RCC 7860 (cell line): ENCODE results near the gene LOXL1.
"Not testable (repeated sequence)": the region's sequence is repeated elsewhere in the genome, so short reads cannot be mapped to it uniquely, and the experiment has no call there.

Experiments
- DNase-seq: peaks from one replicate; pipeline ENCODE4 v3.0.0-alpha.2; 2015; ENCODE audit warnings: low spot score
- FAIRE-seq: peaks from 2 replicates; lab custom pipeline; 2012; peaks lifted over from hg19 to GRCh38; lab: Jason Lieb, UNC

Gene LOXL1

GRCh38 chr15:73951601-73952000 is 25.3 kb downstream of the LOXL1 start:
- DNase-seq (no peak), FAIRE-seq (no peak)

- FAIRE-seq (no peak), DNase-seq (no peak)
Observed at GRCh38 chr15:73952171-73952912, 26.1 kb downstream of the LOXL1 start.

DNA sequence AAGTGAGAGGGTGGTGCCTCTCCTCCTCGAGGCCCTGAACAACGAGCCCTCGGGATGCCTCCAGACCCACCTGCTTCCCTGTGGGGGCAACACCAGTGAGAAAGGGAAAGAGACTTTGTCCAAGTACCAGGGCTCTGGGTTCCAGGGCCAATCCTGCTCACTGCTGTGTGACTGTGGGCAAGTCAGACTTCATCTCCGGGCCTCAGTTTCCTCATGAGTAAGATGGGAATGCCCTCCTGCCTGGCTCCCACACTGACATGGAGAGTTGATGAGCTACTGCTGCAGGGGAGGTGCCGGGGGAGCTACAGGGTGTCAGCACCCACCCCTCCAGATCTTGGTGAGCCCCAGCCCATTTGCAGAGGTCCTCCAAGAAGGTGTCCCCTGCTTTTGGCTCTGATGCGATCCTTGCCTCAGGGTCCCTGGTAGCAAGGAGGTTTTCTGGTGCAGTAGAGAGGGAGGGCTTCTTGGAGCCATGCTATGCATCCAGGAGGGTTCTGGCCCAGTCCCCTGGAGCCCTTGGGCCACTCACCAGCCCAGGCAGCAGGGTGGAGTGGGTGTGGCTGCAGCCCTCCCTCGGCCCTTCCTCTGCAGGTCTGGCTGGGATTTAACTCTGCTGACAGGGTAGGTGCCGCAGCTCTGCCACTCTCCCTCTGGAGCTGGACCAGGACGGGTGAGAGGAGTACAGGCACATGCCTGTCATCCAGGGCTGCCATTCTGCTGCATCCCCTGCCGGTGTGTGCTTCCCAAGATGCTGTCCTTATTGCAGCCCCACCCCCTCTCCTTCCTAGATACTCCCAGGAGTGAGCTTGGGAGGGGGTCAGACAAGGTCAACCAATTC is 26.9 kb downstream of the LOXL1 start:
- no peak for DNase-seq
- FAIRE-seq = no peak

DNA sequence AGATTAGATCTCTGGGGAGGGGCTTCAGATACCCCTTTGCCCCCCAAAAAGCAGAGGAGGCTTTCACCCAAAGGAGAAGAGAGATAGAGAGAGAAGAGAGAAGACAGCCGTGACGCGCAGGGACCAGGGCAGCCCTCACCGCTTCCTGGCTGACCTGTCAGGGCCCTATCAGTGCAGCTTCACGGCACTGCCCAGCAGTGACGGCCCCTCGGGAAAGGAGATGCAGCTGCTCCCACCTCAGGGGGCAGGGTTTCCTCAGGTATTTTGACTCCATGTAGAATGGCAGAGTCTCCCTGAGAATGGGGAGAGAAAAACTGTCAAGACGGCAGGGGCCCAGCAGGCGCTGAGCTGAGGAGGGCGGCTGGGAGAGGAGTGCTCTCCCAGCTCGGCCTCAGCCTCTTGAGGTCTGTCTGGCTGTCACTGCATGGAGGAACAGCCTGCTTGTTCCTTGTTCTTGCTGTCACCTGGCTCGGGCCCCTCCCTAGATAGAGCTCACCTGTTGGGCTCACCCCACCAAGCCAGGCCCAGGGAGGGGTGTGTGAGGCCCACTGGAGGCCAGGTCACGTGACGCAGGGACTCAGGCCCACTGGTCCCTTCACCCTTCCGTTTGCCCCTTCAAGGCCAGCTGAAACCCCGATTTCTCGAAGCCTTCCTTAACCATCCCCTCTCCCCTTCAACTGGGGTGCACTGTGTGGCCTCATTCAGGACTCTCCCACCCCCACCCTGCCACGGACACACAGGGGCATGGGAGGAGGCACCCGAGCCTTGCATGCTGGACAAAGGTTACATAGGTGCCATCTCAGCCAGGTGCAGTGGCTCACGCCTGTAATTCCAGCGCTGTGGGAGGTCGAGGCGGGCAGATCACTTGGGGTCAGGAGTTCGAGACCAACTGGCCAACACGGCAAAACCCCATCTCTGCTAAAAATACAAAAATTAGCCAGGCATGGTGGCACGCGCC is 28.2 kb downstream of the LOXL1 start:
- no peak for DNase-seq

DNA sequence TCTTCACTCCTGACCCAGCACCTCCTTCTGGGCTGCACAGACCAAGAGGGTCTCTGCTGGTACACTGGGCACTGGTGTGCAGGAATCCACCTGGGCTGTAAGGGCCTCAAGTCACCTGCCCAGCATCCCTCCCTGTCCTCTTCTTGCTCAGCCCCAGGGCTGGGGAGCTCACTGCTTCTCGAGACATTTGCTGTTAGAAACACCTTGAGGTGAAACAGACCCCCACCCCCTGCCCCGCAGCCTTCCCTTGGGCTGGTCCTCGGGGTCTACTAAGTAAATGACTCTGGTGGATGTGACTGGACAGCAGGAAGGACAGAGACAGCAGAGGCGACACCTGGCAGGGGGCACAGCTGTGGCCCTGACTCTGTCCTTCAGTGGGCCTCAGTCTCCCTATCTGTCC is 29.1 kb downstream of the LOXL1 start:
- no peak for DNase-seq
- no peak for FAIRE-seq

More for the DNA sequence above, 28.2 kb downstream of the LOXL1 start:
- FAIRE-seq = no peak

DNA sequence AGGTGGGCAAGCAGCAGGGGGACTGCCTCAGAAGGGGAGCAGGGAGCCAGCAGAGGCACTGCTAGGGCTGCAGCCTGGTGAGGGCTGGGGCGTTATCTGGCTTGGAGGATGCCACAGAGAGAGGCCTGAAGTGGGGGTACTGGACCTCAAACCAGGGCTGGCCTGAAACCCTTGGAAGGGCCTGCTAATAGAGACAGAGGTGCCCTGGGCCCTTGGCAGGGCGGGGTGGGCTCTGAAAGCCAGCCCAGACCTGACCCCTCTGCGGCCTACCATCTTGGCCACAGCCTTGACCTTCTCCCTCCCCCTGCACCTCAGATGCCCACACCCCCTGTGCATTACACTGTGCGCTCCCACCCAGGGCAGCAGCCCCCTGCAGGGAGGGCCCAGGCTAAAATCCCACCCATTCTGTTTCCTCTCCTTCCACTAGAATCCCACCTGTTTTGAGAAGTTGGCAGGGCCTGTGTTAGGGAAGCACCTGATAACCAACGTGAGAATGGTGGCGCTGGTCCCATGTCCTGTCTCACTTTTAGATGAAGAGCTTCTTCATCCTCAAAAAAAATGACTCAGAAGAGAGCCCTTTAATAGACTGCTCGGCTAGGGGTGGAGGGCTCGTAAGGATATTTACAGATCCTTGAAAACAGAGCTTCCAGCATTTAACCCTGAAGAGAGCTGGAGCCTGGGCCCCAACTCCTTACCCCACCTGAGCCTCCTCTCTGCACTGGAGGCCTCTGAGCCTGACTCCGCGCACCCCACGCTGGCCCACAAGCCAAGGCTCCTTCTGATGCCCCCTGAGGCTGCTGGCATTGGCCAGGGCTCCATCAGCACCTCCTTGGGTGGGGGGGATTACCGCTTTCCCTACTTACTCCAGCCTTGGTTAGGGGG is 29.8 kb downstream of the LOXL1 start:
- FAIRE-seq = no peak
- no peak for DNase-seq

- DNase-seq (peak; percentile 96), FAIRE-seq (peak; percentile 94)
Observed at GRCh38 chr15:73956743-73957135, 30.5 kb downstream of the LOXL1 start.

- FAIRE-seq = no peak
- DNase-seq = peak; percentile 42
Observed at GRCh38 chr15:73957276-73957675, 31.0 kb downstream of the LOXL1 start.

- FAIRE-seq = no peak
- DNase-seq = no peak
Observed at GRCh38 chr15:73957785-73958184, 31.5 kb downstream of the LOXL1 start.

GRCh38 chr15:73959012-73959581 is 32.8 kb downstream of the LOXL1 start:
- FAIRE-seq (no peak), DNase-seq (peak; percentile 37)

GRCh38 chr15:73959801-73960200 is 33.5 kb downstream of the LOXL1 start:
- DNase-seq (no peak), FAIRE-seq (no peak)

DNA sequence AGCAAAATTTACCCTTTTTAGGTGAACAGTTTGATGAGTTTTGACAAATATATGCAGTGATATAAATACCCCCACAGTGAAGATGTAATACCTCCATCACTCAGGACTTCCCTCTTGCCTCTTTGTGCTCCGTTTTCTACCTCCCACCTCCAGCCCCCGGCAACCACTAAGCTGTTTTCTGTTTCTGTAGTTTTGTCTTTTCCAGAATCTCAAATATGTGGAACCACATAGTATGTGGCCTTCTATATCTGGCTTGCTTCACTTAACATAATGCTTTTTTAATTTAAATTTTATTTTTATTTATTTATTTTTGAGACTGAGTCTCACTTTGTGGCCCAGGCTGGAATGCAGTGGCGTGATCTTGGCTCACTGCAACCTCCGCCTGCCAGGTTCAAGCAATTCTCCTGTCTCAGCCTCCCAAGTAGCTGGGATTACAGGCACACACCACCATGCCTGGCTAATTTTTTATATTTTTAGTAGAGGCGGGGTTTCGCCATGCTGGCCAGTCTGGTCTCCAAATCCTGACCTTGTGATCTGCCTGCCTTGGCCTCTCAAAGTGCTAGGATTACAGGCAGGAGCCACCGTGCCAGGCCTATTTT is 34.3 kb downstream of the LOXL1 start:
- DNase-seq, FAIRE-seq: not testable (repeated sequence)

DNA sequence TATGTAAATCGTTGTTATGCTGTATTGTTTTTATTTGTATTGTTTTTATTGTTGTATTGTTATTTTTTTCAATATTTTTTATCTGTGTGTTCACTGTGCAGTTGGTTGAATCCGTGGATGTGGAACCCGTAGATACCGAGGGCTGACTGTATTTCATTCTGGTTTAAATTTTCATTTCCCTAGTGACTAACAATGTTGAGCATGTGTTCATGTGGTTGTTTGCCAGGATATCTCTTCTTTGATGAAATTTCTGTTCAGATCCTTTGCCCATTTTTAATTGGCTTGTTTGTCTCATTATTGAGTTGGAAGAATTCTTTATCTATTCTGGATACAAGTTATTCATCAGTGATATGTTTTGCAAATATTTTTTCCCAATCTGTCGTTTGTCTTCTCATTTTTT is 36.2 kb downstream of the LOXL1 start:
- DNase-seq (no peak), FAIRE-seq (no peak)

GRCh38 chr15:73964736-73965093 is 38.5 kb downstream of the LOXL1 start:
- DNase-seq = peak; percentile 63
- no peak for FAIRE-seq

GRCh38 chr15:73965094-73965757 is 39.0 kb downstream of the LOXL1 start:
- FAIRE-seq (no peak), DNase-seq (no peak)

- no peak for FAIRE-seq
- DNase-seq = no peak
Observed at GRCh38 chr15:73965758-73966113, 39.5 kb downstream of the LOXL1 start.

GRCh38 chr15:73968461-73968860 is 42.2 kb downstream of the LOXL1 start:
- DNase-seq (no peak), FAIRE-seq (no peak)

- FAIRE-seq = no peak
- no peak for DNase-seq
Observed at GRCh38 chr15:73969151-73969759, 43.0 kb downstream of the LOXL1 start.
